ENCODE results near the gene TMED10. TPM values are rescaled to one million over a fixed set of nuclear protein-coding genes. Genes with fewer than 3 reads are reported as not detected.

TMED10 gene
- total RNA-seq, 1 experiment from 2014 or later = 255 TPM

DNA sequence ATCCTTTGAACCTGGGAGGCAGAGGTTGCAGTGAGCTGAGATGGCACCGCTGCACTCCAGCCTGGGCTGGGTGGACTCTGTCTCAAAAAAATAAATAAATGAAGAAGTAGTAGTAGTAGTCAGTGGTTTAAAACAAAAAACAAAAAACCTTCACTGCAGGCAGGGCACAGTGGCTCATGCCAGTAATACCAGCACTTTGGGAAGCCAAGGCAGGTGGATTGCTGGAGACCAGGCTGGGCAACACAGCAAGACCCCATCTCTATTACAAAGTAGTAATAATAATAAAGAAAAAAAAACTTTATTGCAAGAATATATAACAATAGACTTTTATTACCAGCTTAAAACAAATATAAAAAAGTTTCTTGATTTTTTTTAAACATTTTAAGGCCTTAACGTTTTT, 35.8 kb downstream of the TMED10 start:
- Mint-ChIP-seq H3K4me3 (ENCODE audit: unreplicated experiment) (no peak overlapping the region), H3K27me3 (ENCODE audit: insufficient read depth, unreplicated experiment) (no peaks in the 10 kb centered on the region), H3K27ac (ENCODE audit: unreplicated experiment) (no peak overlapping the region), H3K4me1 (ENCODE audit: low read depth, unreplicated experiment) (peaks cover 7% of the 10 kb centered on the region), H3K9me3 (ENCODE audit: unreplicated experiment) (no peaks in the 10 kb centered on the region), H3K36me3 (ENCODE audit: insufficient read depth, unreplicated experiment) (peaks cover 12% of the 10 kb centered on the region)
- Histone ChIP-seq H3K4me3 (ENCODE audit: low read depth, low read length) (no peak overlapping the region), H3K27me3 (replicated peaks; ENCODE audit: control insufficient read depth, insufficient read depth, low read length) (no peaks in the 10 kb centered on the region), H3K4me1 (no peaks in the 10 kb centered on the region), H3K9me3 (no peaks in the 10 kb centered on the region), H3K36me3 (ENCODE audit: control insufficient read depth, insufficient read depth, low read length) (peaks cover 2% of the 10 kb centered on the region; the same call in 1 of the 2 replicates)
- CTCF ChIA-PET = no interaction called here
- intact Hi-C loops (cut with micrococcal nuclease; ENCODE audit: unreplicated experiment) = no loop called here
- no peak for TF ChIP-seq CTCF (IDR thresholded peaks at IDR 0.05; ENCODE audit: insufficient read depth in 1 of 2, low read depth in 1 of 2, low read length in 1 of 2, severe bottlenecking in 1 of 2, unreplicated experiment in 1 of 2)
- BruUV-seq (replicated peaks) = no TSS peak
- DNase-seq = no peak
- POLR2A ChIA-PET = no interaction called here

DNA sequence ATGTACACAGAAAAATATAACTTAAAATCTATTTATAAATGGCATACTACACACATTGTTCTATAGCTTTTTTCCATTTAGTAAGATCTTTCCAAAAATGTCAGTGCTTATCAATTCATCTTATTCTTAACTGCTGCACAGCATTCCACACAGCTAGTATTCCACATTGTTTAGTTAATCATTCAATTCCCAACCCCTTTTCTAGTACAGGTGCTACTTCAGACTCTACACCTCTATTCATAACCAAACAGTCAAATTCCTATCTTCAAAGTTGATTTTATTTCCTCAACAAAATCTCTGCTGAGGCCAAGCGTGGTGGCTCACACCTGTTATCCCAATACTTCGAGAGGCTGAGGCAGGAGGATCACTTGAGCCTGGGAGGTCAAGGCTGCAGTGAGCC, 37.2 kb downstream of the TMED10 start:
- CTCF ChIA-PET = interaction anchor here (0.9 kb wide), 1 partner anchor 421 kb away, joined by 4 read pairs; no protein-coding TSS in a partner anchor
- Mint-ChIP-seq H3K27ac (ENCODE audit: unreplicated experiment) (peak overlapping the region; percentile 67), H3K9me3 (ENCODE audit: unreplicated experiment) (no peaks in the 10 kb centered on the region), H3K4me3 (ENCODE audit: unreplicated experiment) (no peak overlapping the region), H3K27me3 (ENCODE audit: insufficient read depth, unreplicated experiment) (no peaks in the 10 kb centered on the region), H3K36me3 (ENCODE audit: insufficient read depth, unreplicated experiment) (peaks cover 24% of the 10 kb centered on the region), H3K4me1 (ENCODE audit: low read depth, unreplicated experiment) (peaks cover 7% of the 10 kb centered on the region)
- no peak for TF ChIP-seq CTCF (IDR thresholded peaks at IDR 0.05; ENCODE audit: insufficient read depth in 1 of 2, low read depth in 1 of 2, low read length in 1 of 2, severe bottlenecking in 1 of 2, unreplicated experiment in 1 of 2)
- DNase-seq = no peak
- H3K36me3 ChIP-seq (ENCODE audit: control insufficient read depth, insufficient read depth, low read length) = peaks cover 4% of the 10 kb centered on the region
- no peaks in the 10 kb centered on the region for H3K27me3 ChIP-seq (replicated peaks; ENCODE audit: control insufficient read depth, insufficient read depth, low read length)
- no peak overlapping the region for H3K4me3 ChIP-seq (ENCODE audit: low read depth, low read length)
- POLR2A ChIA-PET = interaction anchor here (1.0 kb wide), 1 partner anchor 646 kb away, joined by 3 read pairs; the partner anchor contains the start of genes ISCA2 and NPC2
- intact Hi-C loops (cut with micrococcal nuclease; ENCODE audit: unreplicated experiment) = no loop called here
- no TSS peak for BruUV-seq (replicated peaks)
- no peaks in the 10 kb centered on the region for H3K4me1 ChIP-seq
- no peaks in the 10 kb centered on the region for H3K9me3 ChIP-seq

- Mint-ChIP-seq H3K4me3 (ENCODE audit: unreplicated experiment) (no peak overlapping the region), H3K36me3 (ENCODE audit: insufficient read depth, unreplicated experiment) (peaks cover 26% of the 10 kb centered on the region), H3K27ac (ENCODE audit: unreplicated experiment) (no peak overlapping the region), H3K9me3 (ENCODE audit: unreplicated experiment) (no peaks in the 10 kb centered on the region), H3K27me3 (ENCODE audit: insufficient read depth, unreplicated experiment) (no peaks in the 10 kb centered on the region), H3K4me1 (ENCODE audit: low read depth, unreplicated experiment) (peaks cover 7% of the 10 kb centered on the region)
- no peak overlapping the region for H3K4me3 ChIP-seq (ENCODE audit: low read depth, low read length)
- no peaks in the 10 kb centered on the region for H3K27me3 ChIP-seq (replicated peaks; ENCODE audit: control insufficient read depth, insufficient read depth, low read length)
- CTCF ChIA-PET = interaction anchor here (0.9 kb wide), 1 partner anchor 422 kb away, joined by 4 read pairs; no protein-coding TSS in a partner anchor
- BruUV-seq (replicated peaks) = no TSS peak
- TF ChIP-seq CTCF (IDR thresholded peaks at IDR 0.05; ENCODE audit: insufficient read depth in 1 of 2, low read depth in 1 of 2, low read length in 1 of 2, severe bottlenecking in 1 of 2, unreplicated experiment in 1 of 2) = no peak
- H3K4me1 ChIP-seq = no peaks in the 10 kb centered on the region
- POLR2A ChIA-PET = interaction anchor here (1.0 kb wide), 1 partner anchor 645 kb away, joined by 3 read pairs; the partner anchor contains the start of genes ISCA2 and NPC2
- intact Hi-C loops (cut with micrococcal nuclease; ENCODE audit: unreplicated experiment) = no loop called here
- H3K9me3 ChIP-seq = no peaks in the 10 kb centered on the region
- DNase-seq = no peak
- peaks cover 2% of the 10 kb centered on the region; the same call in 1 of the 2 replicates for H3K36me3 ChIP-seq (ENCODE audit: control insufficient read depth, insufficient read depth, low read length)
Observed at GRCh38 chr14:75138492-75138891, 37.9 kb downstream of the TMED10 start.
